Endometrial microvascular endothelial cells (primary cell): ENCODE data around the gene CNN3. TPM values are rescaled to one million over a fixed set of nuclear protein-coding genes. Genes with fewer than 3 reads are reported as not detected.

Experiments used
- in situ Hi-C: cut with HindIII; loops from 2 replicates; pipeline ENCODE4 v1.10.0; 2017; ENCODE audit warnings: low sequenced_read_pairs, low pct_unique_long_range_greater_than_20kb; ENCODE audit errors: inconsistent ontology term
- total RNA-seq: library from RNA; depleted of rRNA; stranded (reverse); fragments of >200 nt; gene quantifications from one replicate; pipeline ENCODE4 v1.2.3, GENCODE V29; 2015; ENCODE audit errors: inconsistent ontology term

The CNN3 gene
- total RNA-seq, 1 donor from 2014 or later, result 200 TPM

DNA sequence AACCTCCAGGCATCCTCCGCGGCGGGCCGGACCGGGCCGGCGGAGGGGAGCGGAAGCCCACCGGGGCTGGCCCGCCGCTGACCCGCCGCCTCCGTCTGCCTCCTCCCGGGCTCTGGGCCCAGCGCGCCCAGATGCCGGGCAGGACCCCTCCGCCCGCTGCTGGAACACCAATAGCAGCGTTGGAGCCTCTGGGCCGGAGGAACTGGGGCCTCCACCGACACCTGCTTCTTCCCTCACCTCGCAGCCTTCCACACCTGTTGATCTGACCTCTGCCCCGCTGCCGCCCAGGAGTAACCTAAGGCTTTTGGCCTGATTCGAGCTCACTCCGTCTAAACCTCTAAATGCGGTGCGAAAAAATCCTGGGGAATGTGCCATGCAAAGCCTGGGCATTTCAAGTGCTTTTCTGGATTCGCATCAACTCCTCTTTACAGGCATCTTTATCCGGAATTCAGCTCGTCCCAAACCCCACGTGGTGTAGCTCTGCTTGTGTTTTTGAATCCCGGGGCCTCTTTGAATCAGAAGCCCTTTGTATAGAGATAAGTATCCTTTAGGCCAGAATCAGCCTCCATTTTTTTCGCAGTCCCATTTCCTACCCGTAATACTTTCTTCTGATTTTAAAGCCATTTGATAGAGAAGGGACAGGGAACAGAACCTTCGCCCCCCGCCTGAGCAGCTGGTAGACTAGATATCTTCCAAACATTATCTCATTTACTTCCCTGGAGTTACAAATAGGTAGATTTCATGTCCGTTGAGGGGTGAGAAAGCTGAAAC, 680 bp upstream of the CNN3 start:
- in situ Hi-C loops, result no loop called here

DNA sequence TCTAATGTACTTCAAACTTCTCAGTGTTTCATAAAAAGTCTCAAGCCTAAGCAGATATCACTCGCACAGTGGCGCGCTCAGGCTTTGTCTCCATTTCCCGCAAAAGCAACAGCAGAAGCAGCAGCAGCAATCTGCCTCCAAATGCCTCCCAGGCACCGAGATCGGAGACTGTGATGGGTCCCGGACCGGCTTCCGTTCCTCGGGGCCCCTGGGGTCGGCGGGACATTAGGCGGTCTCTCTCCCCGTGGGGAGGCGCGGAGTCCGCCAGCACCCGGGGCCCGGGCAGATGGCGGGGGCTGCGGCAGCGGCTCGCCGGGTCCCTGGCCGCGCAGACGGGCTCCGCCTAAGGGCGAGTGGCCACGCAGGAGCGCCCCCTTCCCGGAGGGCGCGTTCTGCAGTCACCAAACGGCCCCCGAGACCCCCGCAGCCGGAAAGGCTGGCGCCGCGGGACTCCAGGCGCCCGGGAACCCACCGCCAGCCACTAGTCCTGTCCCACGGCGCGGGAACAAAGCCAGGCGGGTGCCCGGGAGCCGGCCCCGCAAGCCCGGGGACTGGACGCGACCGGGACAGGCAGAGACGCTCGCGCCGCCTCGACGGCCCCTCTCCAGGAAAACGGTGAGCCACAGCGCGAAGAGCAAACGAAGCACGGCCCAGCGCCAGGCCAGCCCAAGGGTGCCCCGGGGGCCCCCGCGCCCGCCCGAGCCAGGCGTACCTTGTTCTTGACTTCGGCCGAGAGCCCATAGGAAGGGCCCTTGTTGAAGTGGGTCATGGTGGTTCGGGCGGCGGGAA, 590 bp downstream of the CNN3 start:
- in situ Hi-C loops, result no loop called here

DNA sequence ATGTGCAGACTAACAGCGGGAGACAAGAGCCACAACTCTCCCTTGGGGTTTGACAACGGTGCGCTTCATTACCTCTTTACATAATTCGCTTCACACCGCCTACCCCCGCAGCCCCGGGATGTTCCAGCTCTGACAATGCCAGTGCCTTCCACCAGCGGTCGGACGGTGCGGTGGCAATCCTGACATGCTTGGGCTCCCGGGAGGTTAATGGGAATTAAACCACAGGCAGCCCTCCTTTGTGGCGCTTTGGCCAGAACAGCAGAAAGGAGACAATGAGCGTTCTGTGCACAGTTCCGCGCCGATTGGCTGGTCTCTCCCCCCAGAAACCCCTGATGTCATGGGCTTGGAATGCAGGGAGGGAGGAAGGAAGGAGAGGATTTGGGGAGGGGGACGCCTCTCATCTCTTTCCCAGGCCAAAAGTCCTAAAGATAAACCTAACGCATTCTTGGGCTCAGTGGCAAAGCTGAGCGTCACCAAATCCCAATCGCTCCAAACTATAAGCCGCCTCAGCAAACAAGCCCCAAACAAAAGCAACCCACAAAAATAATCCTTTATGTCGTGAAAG, 1.3 kb downstream of the CNN3 start:
- in situ Hi-C loops, result no loop called here

DNA sequence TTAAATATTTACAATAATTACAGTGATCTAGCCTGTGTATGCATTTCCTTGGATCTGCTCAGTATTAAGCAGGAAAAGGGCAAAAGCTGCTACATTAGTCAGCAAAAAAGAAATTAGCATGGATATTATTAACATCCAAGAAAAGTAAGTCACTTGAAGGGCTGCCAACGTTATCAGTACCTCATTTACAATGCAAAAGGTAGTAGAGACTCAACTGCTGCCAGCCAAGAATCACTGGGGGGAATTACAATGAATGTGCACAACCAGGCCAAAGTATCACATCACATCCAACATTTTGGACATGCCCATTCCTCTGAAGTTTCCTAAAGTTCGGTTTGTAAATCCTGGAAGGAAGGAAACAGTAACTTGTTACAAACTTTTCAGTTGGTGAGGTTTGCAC, 1.9 kb downstream of the CNN3 start:
- in situ Hi-C loops, result no loop called here

DNA sequence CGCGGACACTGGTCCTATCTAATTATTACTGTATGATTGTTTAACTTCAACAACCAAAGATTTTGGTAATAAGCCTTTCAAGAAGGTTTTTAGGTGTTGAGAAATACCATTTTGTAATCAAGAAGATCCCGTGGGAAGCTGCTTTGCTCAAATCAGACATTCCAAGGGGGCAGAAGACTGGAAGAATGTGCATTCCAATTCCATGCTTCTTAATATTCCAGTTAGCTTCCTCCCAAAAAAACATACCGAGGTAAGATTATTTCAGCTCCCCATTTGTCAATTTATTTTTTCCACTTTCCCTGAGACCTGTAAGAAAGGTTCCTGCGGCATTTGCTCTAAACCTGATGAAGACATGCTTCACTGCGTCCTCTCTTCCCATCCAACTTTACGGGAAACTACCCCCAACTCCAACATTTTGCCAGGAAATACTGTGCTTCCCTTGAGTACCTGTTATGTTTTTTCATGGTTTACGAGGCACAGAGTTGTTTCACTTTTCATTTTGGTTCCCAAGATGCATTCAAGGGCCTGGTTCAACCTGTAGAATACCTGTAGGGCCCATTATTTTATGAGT, 4.1 kb downstream of the CNN3 start:
- in situ Hi-C loops, result no loop called here

DNA sequence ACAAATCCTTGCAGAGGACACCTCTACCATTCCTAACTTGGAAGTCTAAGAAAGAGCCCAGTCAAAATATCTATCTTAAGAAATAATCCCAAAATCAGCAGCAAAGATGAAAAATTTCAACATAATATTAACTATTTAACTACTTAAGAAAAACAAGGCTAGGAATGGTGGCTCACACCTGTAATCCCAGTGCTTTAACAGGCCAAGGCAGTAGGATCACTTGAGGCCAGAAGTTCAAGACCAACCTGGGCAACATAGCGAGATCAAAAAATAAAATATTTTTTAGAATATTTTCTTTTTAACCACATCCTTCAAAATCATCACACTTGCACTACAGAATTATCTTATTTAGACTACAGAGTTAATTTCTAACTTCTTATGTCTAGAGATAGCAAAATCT, 4.9 kb downstream of the CNN3 start:
- in situ Hi-C loops, result no loop called here

DNA sequence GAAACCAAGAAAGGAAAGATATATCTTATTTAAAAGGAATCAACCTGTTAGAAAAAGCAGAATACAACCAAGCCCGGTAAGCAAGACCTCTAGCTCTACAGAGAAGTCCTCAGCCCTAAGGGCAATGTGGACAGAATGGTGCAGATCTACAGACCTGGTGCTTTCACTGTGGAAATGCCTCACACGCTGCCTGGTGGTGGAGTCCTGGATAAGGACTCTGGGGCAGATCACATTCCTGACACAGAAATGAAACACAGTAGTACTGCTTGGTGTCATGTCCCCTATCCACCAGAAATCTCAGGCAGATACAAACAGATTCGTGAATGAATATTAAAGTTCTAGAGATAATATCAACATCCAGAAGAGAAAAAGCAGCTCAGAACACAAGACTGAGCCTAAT, 6.8 kb downstream of the CNN3 start:
- in situ Hi-C loops, result no loop called here

DNA sequence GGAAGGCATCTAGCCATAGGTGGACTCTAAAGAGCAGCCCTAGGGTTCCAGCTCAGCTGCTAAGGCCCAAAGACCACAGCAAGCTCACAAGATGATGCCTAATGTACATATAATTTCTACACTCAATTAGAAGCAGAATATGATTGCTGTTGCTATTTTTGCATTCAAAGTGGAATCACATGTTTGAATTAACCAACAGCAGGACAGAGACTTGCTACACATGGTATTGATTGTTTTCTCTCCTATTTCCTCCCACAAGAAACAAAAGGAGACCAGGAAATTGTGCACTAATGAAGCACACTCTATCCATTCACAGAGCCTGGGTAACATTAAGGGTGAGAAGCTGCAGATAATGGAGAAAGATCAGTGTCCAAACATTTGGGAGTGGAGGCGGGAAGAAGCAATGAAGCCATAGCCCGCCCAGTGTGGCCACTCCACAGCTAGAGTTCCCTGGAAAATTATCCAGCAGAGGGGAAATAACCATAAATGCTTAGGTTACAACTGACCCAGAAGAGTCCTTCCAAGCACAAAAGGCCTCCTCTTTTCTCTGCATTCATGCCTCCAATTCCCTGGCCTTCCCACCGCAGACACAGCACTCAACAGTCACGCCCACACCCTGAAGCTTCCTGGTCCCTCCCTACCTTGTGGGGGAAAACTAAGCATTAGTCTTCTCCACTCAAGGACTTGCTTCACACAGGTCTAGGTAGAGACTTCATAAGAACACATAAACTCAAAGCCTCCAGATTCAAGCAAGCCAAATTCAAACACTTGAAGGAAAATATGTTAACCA, 7.5 kb downstream of the CNN3 start:
- in situ Hi-C loops, result no loop called here

DNA sequence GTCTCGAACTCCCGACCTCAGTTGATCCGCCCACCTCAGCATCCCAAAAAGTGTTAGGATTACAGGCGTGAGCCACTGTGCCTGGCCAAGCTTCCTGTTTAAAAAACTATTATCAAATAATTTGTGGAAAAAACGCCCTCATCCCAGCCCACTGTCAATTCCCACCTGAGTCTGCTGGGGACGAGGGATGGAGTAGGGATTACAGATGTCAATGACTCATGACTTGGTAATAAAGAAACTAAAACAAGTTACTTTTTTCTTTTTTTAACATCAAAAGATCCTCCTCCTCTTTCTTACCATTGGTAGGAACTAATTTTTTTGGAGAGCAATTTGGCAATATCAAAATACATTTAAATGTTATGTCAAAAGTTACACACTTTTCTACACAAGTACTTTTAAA, 9.7 kb downstream of the CNN3 start:
- in situ Hi-C loops, result no loop called here

DNA sequence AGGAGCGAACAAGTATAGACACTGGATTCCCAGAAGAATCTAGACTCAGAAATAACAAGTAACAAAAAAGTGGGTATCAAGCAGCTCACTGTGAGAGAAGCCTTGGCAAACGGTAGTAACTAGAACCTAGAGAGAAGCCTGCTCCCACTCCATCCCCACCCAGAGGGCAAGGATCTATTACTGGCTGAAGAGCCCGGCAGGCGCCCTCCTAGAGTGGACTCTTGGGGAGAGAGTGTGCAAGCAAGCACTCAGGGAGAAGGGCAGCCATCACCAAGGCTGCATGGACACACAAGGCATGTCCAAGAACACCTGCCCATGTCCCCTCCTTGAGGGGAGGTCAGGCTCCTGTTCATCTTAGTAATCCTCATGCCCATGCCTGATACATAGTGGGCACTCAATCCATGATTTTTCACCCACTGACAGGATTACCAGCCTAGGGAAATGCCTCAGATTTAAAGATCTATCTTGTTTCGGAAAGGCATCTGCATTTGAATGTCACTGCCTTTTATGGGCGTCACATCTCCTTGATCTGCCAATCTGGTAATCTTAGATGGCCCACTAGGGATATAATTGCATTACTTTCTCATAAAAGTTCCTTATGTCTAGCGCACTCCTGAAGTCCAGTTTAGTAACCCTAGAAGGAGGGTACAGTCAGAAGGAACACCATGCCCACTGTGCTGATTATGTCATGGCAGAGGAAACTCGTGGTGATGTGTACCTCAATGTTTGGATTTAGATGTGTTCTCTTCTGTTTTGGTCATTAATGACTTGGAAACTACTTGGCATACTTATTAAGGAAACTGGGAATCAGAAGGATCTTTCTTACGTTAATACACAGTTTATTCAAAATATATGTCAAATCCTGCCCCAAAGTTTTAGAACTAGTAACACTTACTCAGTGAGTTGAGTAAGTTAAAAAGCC, 14.4 kb downstream of the CNN3 start:
- in situ Hi-C loops, result no loop called here

DNA sequence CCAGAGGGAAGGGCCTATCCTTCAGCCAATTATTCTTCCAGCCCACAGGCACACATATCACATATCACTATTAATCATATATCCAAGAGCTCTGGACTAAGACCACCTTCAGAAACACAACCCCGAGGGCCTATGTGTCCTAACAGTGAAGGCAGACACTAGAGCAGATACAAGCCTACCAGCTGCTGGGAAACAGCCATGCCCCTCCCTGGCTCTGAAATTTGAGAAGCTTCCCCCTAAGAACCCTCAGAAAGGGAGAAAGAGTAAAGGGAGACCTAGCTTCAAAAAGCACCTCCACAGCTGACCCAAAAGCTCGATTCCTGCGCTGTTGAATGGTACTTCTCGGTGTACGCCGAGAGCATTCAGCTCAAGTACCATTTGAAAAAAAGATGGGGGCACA, 17.4 kb downstream of the CNN3 start:
- in situ Hi-C loops, result no loop called here

DNA sequence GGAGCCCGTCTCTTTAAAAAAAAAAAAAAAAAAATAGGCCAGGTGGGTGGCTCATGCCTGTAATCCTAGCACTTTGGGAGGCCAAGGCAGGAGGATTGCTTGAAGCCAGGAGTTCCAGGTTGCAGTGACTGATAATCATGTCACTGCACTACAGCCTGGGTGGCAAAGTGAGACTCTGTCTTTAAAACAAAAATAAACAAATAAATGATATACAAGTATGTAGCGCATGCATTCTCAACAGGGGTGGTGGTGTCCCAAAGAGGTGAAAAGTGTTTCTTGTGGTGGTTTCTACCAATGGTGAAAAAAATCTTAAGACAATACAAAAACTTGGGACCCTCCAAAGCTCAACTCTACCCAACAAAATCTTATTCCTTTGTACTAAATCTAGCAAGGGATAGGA, 17.9 kb downstream of the CNN3 start:
- in situ Hi-C loops, result no loop called here

DNA sequence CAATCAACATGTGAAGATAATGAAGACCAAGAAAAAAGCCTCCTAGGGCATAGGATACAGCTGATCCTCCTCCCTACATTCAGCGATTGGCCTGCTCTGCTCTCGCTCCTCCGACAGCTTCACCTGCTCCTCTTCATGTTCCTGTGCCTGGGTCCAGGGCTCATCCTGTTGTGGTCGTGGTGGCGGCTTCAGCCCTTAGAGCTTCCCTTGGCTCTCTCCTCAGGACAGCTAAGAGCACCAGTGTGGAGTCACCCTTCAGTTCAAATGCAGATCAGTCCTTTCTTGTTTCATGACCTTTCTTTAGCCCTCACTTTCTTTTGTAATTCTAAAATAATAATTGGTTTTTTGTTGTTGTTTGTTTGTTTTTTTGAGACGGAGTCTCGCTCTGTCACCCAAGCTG, 18.7 kb downstream of the CNN3 start:
- in situ Hi-C loops, result no loop called here

DNA sequence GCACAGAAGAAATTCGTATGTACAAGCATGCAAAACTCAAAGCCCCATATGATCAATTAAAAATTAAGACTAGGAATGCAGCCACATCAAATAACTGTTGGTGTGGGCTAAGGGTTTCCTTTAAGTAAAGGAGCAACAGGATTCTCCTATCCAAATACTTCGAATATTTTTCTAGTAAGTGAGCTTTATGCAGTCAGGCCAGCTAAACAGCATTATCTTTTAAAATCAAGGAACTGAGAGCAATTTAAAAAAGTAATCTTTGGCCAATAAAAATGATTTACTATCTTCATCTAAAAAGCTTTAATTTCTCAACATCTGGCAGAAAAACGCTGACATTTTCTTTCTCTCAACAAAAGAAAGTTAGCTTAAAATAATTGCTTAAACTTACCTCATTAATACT, 19.8 kb downstream of the CNN3 start:
- in situ Hi-C loops, result no loop called here

DNA sequence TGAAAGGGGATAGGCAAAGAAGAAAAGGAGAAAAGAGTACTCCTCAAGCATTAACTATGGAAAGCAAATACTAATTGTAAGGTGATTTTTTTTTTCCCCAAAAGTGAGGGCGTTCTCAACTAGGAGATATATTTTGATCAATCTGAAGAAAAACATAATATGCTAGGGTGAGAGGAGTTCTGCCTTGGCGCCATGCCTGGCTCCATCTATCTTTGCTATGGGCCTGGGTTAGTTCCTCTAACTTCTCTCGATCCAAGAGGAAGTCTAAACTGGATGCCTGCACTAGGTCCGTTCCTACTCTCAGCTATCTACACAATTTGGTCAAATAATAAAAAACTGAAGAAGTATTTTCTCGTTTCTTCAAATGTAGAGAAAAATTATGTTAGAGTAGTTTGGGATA, 20.5 kb downstream of the CNN3 start:
- in situ Hi-C loops, result no loop called here

DNA sequence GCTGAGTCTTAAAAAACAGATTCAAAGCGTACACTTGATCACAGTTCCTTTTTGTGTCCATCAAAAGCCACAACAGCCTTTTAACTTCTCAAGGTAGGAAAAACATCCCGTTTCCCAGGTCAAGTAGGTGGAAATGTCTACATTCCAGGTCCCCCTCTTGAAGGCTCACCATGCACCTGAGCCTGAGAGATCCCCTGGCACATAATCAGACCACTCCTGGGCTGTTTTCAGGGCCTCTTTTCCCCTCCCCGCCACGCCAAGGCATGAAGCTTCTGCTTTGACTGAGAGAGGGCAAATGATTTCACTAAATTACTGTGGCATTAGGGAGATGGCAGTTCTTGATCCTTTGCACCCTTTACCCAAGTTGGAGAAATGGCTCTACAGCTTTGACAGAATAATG, 21.7 kb downstream of the CNN3 start:
- in situ Hi-C loops, result no loop called here

DNA sequence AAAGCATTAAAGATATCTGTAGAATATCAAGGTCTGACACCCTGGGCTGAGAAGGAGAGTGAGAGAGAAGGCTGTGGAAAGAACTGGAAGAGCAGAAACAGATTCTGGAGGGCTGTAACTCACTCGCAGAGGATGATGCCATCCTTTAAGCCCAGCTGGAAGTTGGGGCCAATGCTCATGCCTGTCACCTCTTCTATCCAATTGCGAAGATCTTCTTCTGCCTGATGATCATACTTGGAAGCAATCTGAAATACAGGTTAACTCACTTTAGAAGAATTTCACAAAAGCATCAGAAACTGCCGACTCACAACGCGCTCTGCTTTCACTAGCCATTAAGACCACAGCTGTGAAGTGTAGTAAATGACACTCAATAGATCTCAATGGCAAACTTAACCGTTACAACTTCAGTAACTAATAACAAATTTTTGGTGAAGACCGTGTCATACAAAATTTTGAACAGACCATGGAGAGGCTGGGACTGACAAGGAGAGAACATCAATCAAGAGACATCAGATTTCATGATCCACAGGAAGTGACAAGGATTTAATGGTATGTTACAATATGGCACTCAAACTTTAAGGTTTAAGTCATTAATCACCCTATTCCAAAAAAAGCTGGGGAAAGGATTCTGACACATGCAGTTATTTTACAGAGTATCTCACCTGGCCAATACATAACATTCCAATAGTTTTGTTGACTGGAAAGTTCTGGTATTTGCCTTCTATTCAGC, 23.5 kb downstream of the CNN3 start:
- in situ Hi-C loops, result no loop called here

DNA sequence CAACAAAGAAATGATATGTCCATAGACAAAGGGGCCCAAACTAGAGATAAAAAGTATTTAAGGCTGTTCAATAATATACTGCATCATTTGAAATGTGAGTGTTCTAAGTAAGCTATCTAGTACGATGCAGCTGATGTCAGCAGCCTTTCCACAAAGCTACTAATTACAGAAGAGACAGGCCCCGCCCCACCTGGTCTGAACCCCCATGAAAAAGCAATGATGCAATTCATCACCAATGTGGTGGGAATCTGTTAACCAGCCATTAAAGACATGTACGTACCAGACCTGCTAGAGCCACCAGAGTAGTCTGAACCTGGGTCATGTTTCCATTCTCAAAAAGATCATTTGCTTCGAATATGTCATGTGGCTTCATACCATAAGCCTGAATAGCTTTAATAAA, 25.1 kb downstream of the CNN3 start:
- in situ Hi-C loops, result no loop called here
